ENCODE results near the gene CD44. TPM values are rescaled to one million over a fixed set of nuclear protein-coding genes. Genes with fewer than 3 reads are reported as not detected.

The CD44 gene
- total RNA-seq, 2 donors from 2014 or later = 408 to 664 TPM

GRCh38 chr11:35139722-35140282 is 831 bp downstream of the CD44 start:
- Mint-ChIP-seq H3K4me1 (peaks cover 34% of the 10 kb centered on the region), H3K9me3 (no peaks in the 10 kb centered on the region), H3K27ac (peak overlapping the region; percentile 100), H3K36me3 (ENCODE audit: low read depth) (peaks cover 67% of the 10 kb centered on the region), H3K27me3 (no peaks in the 10 kb centered on the region), H3K4me3 (peak overlapping the region; percentile 93)
- no peak for ATAC-seq (replicated peaks)

- Mint-ChIP-seq H3K27ac (peak overlapping the region; percentile 100), H3K36me3 (ENCODE audit: low read depth) (peaks cover 80% of the 10 kb centered on the region), H3K4me1 (peaks cover 41% of the 10 kb centered on the region), H3K27me3 (no peaks in the 10 kb centered on the region), H3K4me3 (peak overlapping the region; percentile 93), H3K9me3 (no peaks in the 10 kb centered on the region)
- ATAC-seq (replicated peaks) = no peak
Observed at GRCh38 chr11:35141071-35141470, 2.1 kb downstream of the CD44 start.

- Mint-ChIP-seq H3K36me3 (ENCODE audit: low read depth) (peaks cover 85% of the 10 kb centered on the region), H3K4me1 (peaks cover 46% of the 10 kb centered on the region), H3K4me3 (peak overlapping the region; percentile 93), H3K27me3 (no peaks in the 10 kb centered on the region), H3K9me3 (peaks cover 1% of the 10 kb centered on the region), H3K27ac (peak overlapping the region; percentile 100)
- no peak for ATAC-seq (replicated peaks)
Observed at GRCh38 chr11:35141571-35141971, 2.6 kb downstream of the CD44 start.

GRCh38 chr11:35142481-35143075 is 3.6 kb downstream of the CD44 start:
- H3K36me3 Mint-ChIP-seq (ENCODE audit: low read depth) = peaks cover 95% of the 10 kb centered on the region
- peaks cover 3% of the 10 kb centered on the region for H3K9me3 Mint-ChIP-seq
- H3K4me1 Mint-ChIP-seq = peaks cover 46% of the 10 kb centered on the region
- no peak for ATAC-seq (replicated peaks)
- H3K27ac Mint-ChIP-seq = peak overlapping the region; percentile 100
- peak overlapping the region; percentile 93 for H3K4me3 Mint-ChIP-seq
- H3K27me3 Mint-ChIP-seq = no peaks in the 10 kb centered on the region

GRCh38 chr11:35143297-35144135 is 4.5 kb downstream of the CD44 start:
- Mint-ChIP-seq H3K9me3 (peaks cover 3% of the 10 kb centered on the region), H3K4me3 (peak overlapping the region; percentile 93), H3K36me3 (ENCODE audit: low read depth) (peaks cover 97% of the 10 kb centered on the region), H3K4me1 (peaks cover 44% of the 10 kb centered on the region), H3K27ac (peak overlapping the region; percentile 100), H3K27me3 (no peaks in the 10 kb centered on the region)
- no peak for ATAC-seq (replicated peaks)

- H3K27me3 Mint-ChIP-seq = no peaks in the 10 kb centered on the region
- peak overlapping the region; percentile 100 for H3K27ac Mint-ChIP-seq
- H3K4me1 Mint-ChIP-seq = peaks cover 51% of the 10 kb centered on the region
- peaks cover 3% of the 10 kb centered on the region for H3K9me3 Mint-ChIP-seq
- H3K4me3 Mint-ChIP-seq = peak overlapping the region; percentile 93
- ATAC-seq (replicated peaks) = peak; percentile 46
- H3K36me3 Mint-ChIP-seq (ENCODE audit: low read depth) = peaks cover 100% of the 10 kb centered on the region
Observed at GRCh38 chr11:35144136-35144741, 5.3 kb downstream of the CD44 start.

- ATAC-seq (replicated peaks) = no peak
- H3K36me3 Mint-ChIP-seq (ENCODE audit: low read depth) = peaks cover 100% of the 10 kb centered on the region
Observed at GRCh38 chr11:35144806-35145205, 5.8 kb downstream of the CD44 start.

GRCh38 chr11:35145271-35145670 is 6.3 kb downstream of the CD44 start:
- Mint-ChIP-seq H3K4me3 (peak overlapping the region; percentile 93), H3K4me1 (peaks cover 58% of the 10 kb centered on the region), H3K9me3 (peaks cover 3% of the 10 kb centered on the region), H3K36me3 (ENCODE audit: low read depth) (peaks cover 100% of the 10 kb centered on the region), H3K27ac (peak overlapping the region; percentile 100), H3K27me3 (no peaks in the 10 kb centered on the region)
- ATAC-seq (replicated peaks) = peak; percentile 48

More at GRCh38 chr11:35144806-35145205, 5.8 kb downstream of the CD44 start:
- H3K4me3 Mint-ChIP-seq = peak overlapping the region; percentile 93
- peaks cover 57% of the 10 kb centered on the region for H3K4me1 Mint-ChIP-seq
- H3K9me3 Mint-ChIP-seq = peaks cover 3% of the 10 kb centered on the region
- H3K27ac Mint-ChIP-seq = peak overlapping the region; percentile 100
- no peaks in the 10 kb centered on the region for H3K27me3 Mint-ChIP-seq

- Mint-ChIP-seq H3K9me3 (peaks cover 3% of the 10 kb centered on the region), H3K27me3 (no peaks in the 10 kb centered on the region), H3K27ac (peak overlapping the region; percentile 100), H3K36me3 (ENCODE audit: low read depth) (peaks cover 100% of the 10 kb centered on the region), H3K4me1 (peaks cover 66% of the 10 kb centered on the region), H3K4me3 (peak overlapping the region; percentile 93)
- ATAC-seq (replicated peaks) = peak; percentile 64
Observed at GRCh38 chr11:35146074-35146521, 7.1 kb downstream of the CD44 start.

GRCh38 chr11:35146711-35147110 is 7.7 kb downstream of the CD44 start:
- peak; percentile 19 for ATAC-seq (replicated peaks)
- Mint-ChIP-seq H3K4me3 (peak overlapping the region; percentile 93), H3K4me1 (peaks cover 72% of the 10 kb centered on the region), H3K27ac (peak overlapping the region; percentile 100), H3K36me3 (ENCODE audit: low read depth) (peaks cover 100% of the 10 kb centered on the region), H3K27me3 (no peaks in the 10 kb centered on the region), H3K9me3 (peaks cover 3% of the 10 kb centered on the region)

- peaks cover 100% of the 10 kb centered on the region for H3K36me3 Mint-ChIP-seq (ENCODE audit: low read depth)
- ATAC-seq (replicated peaks) = no peak
- peak overlapping the region; percentile 100 for H3K27ac Mint-ChIP-seq
- peak overlapping the region; percentile 93 for H3K4me3 Mint-ChIP-seq
- H3K4me1 Mint-ChIP-seq = peaks cover 77% of the 10 kb centered on the region
- peaks cover 3% of the 10 kb centered on the region for H3K9me3 Mint-ChIP-seq
- no peaks in the 10 kb centered on the region for H3K27me3 Mint-ChIP-seq
Observed at GRCh38 chr11:35147235-35147634, 8.3 kb downstream of the CD44 start.

GRCh38 chr11:35148163-35148837 is 9.3 kb downstream of the CD44 start:
- Mint-ChIP-seq H3K9me3 (peaks cover 3% of the 10 kb centered on the region), H3K4me1 (peaks cover 85% of the 10 kb centered on the region), H3K27me3 (no peaks in the 10 kb centered on the region), H3K36me3 (ENCODE audit: low read depth) (peaks cover 100% of the 10 kb centered on the region), H3K27ac (peak overlapping the region; percentile 100), H3K4me3 (peak overlapping the region; percentile 93)
- no peak for ATAC-seq (replicated peaks)

GRCh38 chr11:35150454-35150853 is 11.5 kb downstream of the CD44 start:
- ATAC-seq (replicated peaks) = peak; percentile 28
- H3K36me3 Mint-ChIP-seq (ENCODE audit: low read depth) = peaks cover 100% of the 10 kb centered on the region
- peaks cover 3% of the 10 kb centered on the region for H3K9me3 Mint-ChIP-seq
- peak overlapping the region; percentile 93 for H3K4me3 Mint-ChIP-seq
- H3K27ac Mint-ChIP-seq = peak overlapping the region; percentile 100
- H3K4me1 Mint-ChIP-seq = peaks cover 87% of the 10 kb centered on the region
- H3K27me3 Mint-ChIP-seq = no peaks in the 10 kb centered on the region

GRCh38 chr11:35151241-35151640 is 12.3 kb downstream of the CD44 start:
- Mint-ChIP-seq H3K27ac (peak overlapping the region; percentile 100), H3K4me3 (peak overlapping the region; percentile 93), H3K9me3 (peaks cover 3% of the 10 kb centered on the region)

More at GRCh38 chr11:35151241-35151640, 12.3 kb downstream of the CD44 start:
- no peak for ATAC-seq (replicated peaks)
- H3K36me3 Mint-ChIP-seq (ENCODE audit: low read depth) = peaks cover 100% of the 10 kb centered on the region
- no peaks in the 10 kb centered on the region for H3K27me3 Mint-ChIP-seq
- peaks cover 79% of the 10 kb centered on the region for H3K4me1 Mint-ChIP-seq
